Spleen (tissue), 7 donors: ENCODE results near the gene FBXO11.

Experiments used
- CTCF ChIP-seq, 11 experiments: fragments of 200-600 bp in 7 of 11; fragments of 450-650 bp in 4 of 11; sonication (generic) in 4 of 11; IDR thresholded peaks in 8 of 11; conservative IDR thresholded peaks in 3 of 11; 1 replicate in 7 of 11; 2 replicates in 4 of 11; pipeline versions ENCODE4 v1.4.0 to v1.8.0; 2016 to 2021; ENCODE audit warnings: antibody characterized with exemption in 11 of 11, inconsistent platforms in 4 of 11, mild to moderate bottlenecking in 1 of 11
- POLR2A ChIP-seq, 3 donors: fragments of 450-650 bp; IDR thresholded peaks; one replicate each; pipeline ENCODE4 v1.5.1; 2017; ENCODE audit warnings: antibody characterized with exemption in 3 of 3, mild to moderate bottlenecking in 1 of 3
- POLR2AphosphoS5 ChIP-seq, 3 donors: sonication (generic); formaldehyde crosslinking; IDR thresholded peaks; one replicate each; pipeline ENCODE4 v1.5.1; 2017; ENCODE audit warnings: antibody characterized with exemption in 3 of 3
- donor health status: DM: no; HTN: no; CAD: no; lungs with moderate emphysema.
- donor health status: DM: no; HTN: no; CAD: no.
- donor health status: DM: no; HTN: no; CAD: no.

GRCh38 chr2:47892338-47892730 is 14.0 kb downstream of the FBXO11 start:
- TF ChIP-seq CTCF (IDR thresholded peaks at IDR 0.05 in 8 of 11, conservative IDR thresholded peaks at IDR 0.05 in 3 of 11) (no peak), POLR2A (IDR thresholded peaks at IDR 0.05) (no peak), POLR2AphosphoS5 (IDR thresholded peaks at IDR 0.05) (no peak)
